H9 (cell line): ENCODE data around the gene GSAP. TPM values are rescaled to one million over a fixed set of nuclear protein-coding genes. Genes with fewer than 3 reads are reported as not detected.

Experiments
- DNase-seq: peaks from one replicate; pipeline ENCODE4 v3.0.0-alpha.2; 2017
- H2AFZ ChIP-seq: one replicate; pipeline ENCODE4 v1.6.1; 2013; ENCODE audit warnings: mild to moderate bottlenecking, low read length, control low read depth, moderate library complexity
- H2AK5ac ChIP-seq: 2 replicates; pipeline ENCODE4 v1.6.1; 2013; ENCODE audit warnings: low read length, control low read depth, mixed read lengths; ENCODE audit not compliant: insufficient read length
- H2BK120ac ChIP-seq: one replicate; pipeline ENCODE4 v1.6.1; 2013; ENCODE audit warnings: low read depth, mild to moderate bottlenecking, low read length, control low read depth, inconsistent platforms; ENCODE audit not compliant: poor library complexity, severe bottlenecking
- H2BK12ac ChIP-seq: 2 replicates; pipeline ENCODE4 v1.6.1; 2013; ENCODE audit warnings: low read length, control low read depth, mixed read lengths, low read depth; ENCODE audit not compliant: insufficient read length
- H2BK15ac ChIP-seq: 2 replicates; pipeline ENCODE4 v1.6.1; 2013; ENCODE audit warnings: low read depth, low read length, control low read depth
- H2BK20ac ChIP-seq: one replicate; pipeline ENCODE4 v1.6.1; 2013; ENCODE audit warnings: low read depth, mild to moderate bottlenecking, low read length, control low read depth, inconsistent platforms; ENCODE audit not compliant: poor library complexity, severe bottlenecking
- H2BK5ac ChIP-seq: 2 replicates; pipeline ENCODE4 v1.6.1; 2013; ENCODE audit warnings: low read length, control low read depth, mixed read lengths; ENCODE audit not compliant: insufficient read length
- H3K14ac ChIP-seq: 2 replicates; pipeline ENCODE4 v1.6.1; 2013; ENCODE audit warnings: low read length, control low read depth; ENCODE audit not compliant: insufficient read depth
- H3K18ac ChIP-seq: 2 replicates; pipeline ENCODE4 v1.6.1; 2013; ENCODE audit warnings: low read depth, mild to moderate bottlenecking, mixed read lengths, low read length, control low read depth; ENCODE audit not compliant: insufficient read length
- H3K23ac ChIP-seq: 2 replicates; pipeline ENCODE4 v1.6.1; 2013; ENCODE audit warnings: low read length, control low read depth, mixed read lengths, low read depth; ENCODE audit not compliant: insufficient read length
- H3K23me2 ChIP-seq: 2 replicates; pipeline ENCODE4 v1.6.1; 2013; ENCODE audit warnings: low read depth, mild to moderate bottlenecking, mixed read lengths, low read length, control low read depth; ENCODE audit not compliant: insufficient read length, poor library complexity, severe bottlenecking
- H3K27ac ChIP-seq: 2 replicates; pipeline ENCODE4 v1.5.1; 2013; ENCODE audit warnings: low read length, control low read depth, mixed read lengths, low read depth; ENCODE audit not compliant: insufficient read length
- H3K27me3 ChIP-seq: 2 replicates; pipeline ENCODE4 v1.6.1; 2013; ENCODE audit warnings: low read length, control low read depth, inconsistent platforms; ENCODE audit not compliant: insufficient read depth
- H3K4ac ChIP-seq: 2 replicates; pipeline ENCODE4 v1.6.1; 2013; ENCODE audit warnings: low read depth, mild to moderate bottlenecking, control low read depth, inconsistent platforms, low read length, moderate library complexity
- H3K4me1 ChIP-seq: 2 replicates; pipeline ENCODE4 v1.6.1; 2013; ENCODE audit warnings: low read length, control low read depth, inconsistent platforms; ENCODE audit not compliant: insufficient read depth
- H3K4me2 ChIP-seq: 2 replicates; pipeline ENCODE4 v1.6.1; 2013; ENCODE audit warnings: low read length, control low read depth, mixed read lengths; ENCODE audit not compliant: insufficient read length, insufficient read depth
- H3K56ac ChIP-seq: 2 replicates; pipeline ENCODE4 v1.6.1; 2013; ENCODE audit warnings: low read depth, mild to moderate bottlenecking, mixed read lengths, low read length, control low read depth; ENCODE audit not compliant: insufficient read length
- H3K79me1 ChIP-seq: 2 replicates; pipeline ENCODE4 v1.6.1; 2013; ENCODE audit warnings: low read depth, mild to moderate bottlenecking, moderate library complexity, low read length, control low read depth, inconsistent platforms; ENCODE audit not compliant: insufficient read depth, poor library complexity, severe bottlenecking
- H3K79me2 ChIP-seq: 2 replicates; pipeline ENCODE4 v1.6.1; 2013; ENCODE audit warnings: low read length, control low read depth, inconsistent platforms; ENCODE audit not compliant: insufficient read depth
- H3K9ac ChIP-seq: 2 replicates; pipeline ENCODE4 v1.6.1; 2013; ENCODE audit warnings: low read length, control low read depth, mixed read lengths; ENCODE audit not compliant: insufficient read length; ENCODE audit errors: extremely low read depth
- H3K9me3 ChIP-seq: one replicate; pipeline ENCODE4 v1.6.1; 2013; ENCODE audit warnings: low read depth, low read length, inconsistent platforms; ENCODE audit not compliant: control insufficient read depth
- H3T11ph ChIP-seq: one replicate; pipeline ENCODE4 v1.6.1; 2013; ENCODE audit warnings: mild to moderate bottlenecking, low read length, control low read depth, inconsistent platforms
- H4K20me1 ChIP-seq: one replicate; pipeline ENCODE4 v1.6.1; 2013; ENCODE audit not compliant: control insufficient read depth, insufficient read length, insufficient read depth
- H4K5ac ChIP-seq: 2 replicates; pipeline ENCODE4 v1.6.1; 2013; ENCODE audit warnings: low read depth, mild to moderate bottlenecking, mixed read lengths, low read length, control low read depth; ENCODE audit not compliant: insufficient read length
- H4K8ac ChIP-seq: replicated peaks from 2 replicates; pipeline ENCODE4 v1.6.1; 2013; ENCODE audit warnings: low read length, control low read depth, mixed read lengths, low read depth; ENCODE audit not compliant: insufficient read length
- H4K91ac ChIP-seq: 2 replicates; pipeline ENCODE4 v1.6.1; 2013; ENCODE audit warnings: low read depth, mild to moderate bottlenecking, moderate library complexity, mixed read lengths, low read length, control low read depth; ENCODE audit not compliant: insufficient read length
- H3K27ac Mint-ChIP-seq, 3 experiments: 2 replicates in 2 of 3; 3 replicates in 1 of 3; pipeline ENCODE4 v1.8.0; 2020 to 2021; ENCODE audit warnings: mixed read lengths in 3 of 3, mild to moderate bottlenecking in 1 of 3, moderate library complexity in 1 of 3
- H3K27me3 Mint-ChIP-seq: 2 replicates; pipeline ENCODE4 v1.8.0; 2021; ENCODE audit warnings: low read depth, mild to moderate bottlenecking, moderate library complexity, mixed read lengths
- H3K36me3 Mint-ChIP-seq, 3 experiments: 2 replicates in 2 of 3; 3 replicates in 1 of 3; pipeline ENCODE4 v1.8.0; 2020 to 2021; ENCODE audit warnings: low read depth in 3 of 3, mixed read lengths in 3 of 3; ENCODE audit not compliant: insufficient read depth in 1 of 3
- H3K4me1 Mint-ChIP-seq, 2 experiments: 2 replicates each; pipeline ENCODE4 v1.8.0; 2020; ENCODE audit warnings: mixed read lengths in 2 of 2
- H3K4me3 Mint-ChIP-seq, 2 experiments: 2 replicates in 1 of 2; 3 replicates in 1 of 2; pipeline ENCODE4 v1.8.0; 2020 to 2021; ENCODE audit warnings: mild to moderate bottlenecking in 2 of 2, mixed read lengths in 2 of 2, moderate library complexity in 1 of 2
- H3K9me3 Mint-ChIP-seq, 2 experiments: 2 replicates in 1 of 2; 3 replicates in 1 of 2; pipeline ENCODE4 v1.8.0; 2020; ENCODE audit warnings: mild to moderate bottlenecking in 2 of 2, mixed read lengths in 2 of 2, moderate library complexity in 1 of 2
- CTCF ChIP-seq: fragments of 200-600 bp; sonication (generic); conservative IDR thresholded peaks from 3 replicates; pipeline ENCODE4 v1.8.0; 2021; ENCODE audit warnings: antibody characterized with exemption, mild to moderate bottlenecking
- WGBS: extraction: QIAGEN DNeasy Blood & Tissue Kit; methylation state at CpG from one replicate; pipeline ENCODE4 v1.1.7; 2013; ENCODE audit warnings: missing lambda C conversion rate, low lambda C conversion rate, mixed read lengths; ENCODE audit not compliant: insufficient read length; ENCODE audit errors: extremely low coverage; 5-methylcytosine and 5-hydroxymethylcytosine counted together
- total RNA-seq: library from RNA; stranded (reverse); gene quantifications from 2 replicates; pipeline ENCODE4 v1.2.1, GENCODE V29; 2021

GSAP gene
- total RNA-seq, 1 experiment from 2014 or later = 1.9 TPM

- Histone ChIP-seq H4K20me1 (no peaks in the 10 kb centered on the region), H2BK5ac (no peak overlapping the region), H3K4me2 (no peak overlapping the region), H3K4ac (no peak overlapping the region), H3K56ac (no peak overlapping the region), H2AFZ (no peak overlapping the region), H2BK12ac (no peak overlapping the region), H4K8ac (no peak overlapping the region), H3K79me1 (no peaks in the 10 kb centered on the region), H2BK15ac (no peak overlapping the region), H3K27ac (no peak overlapping the region), H4K5ac (no peak overlapping the region), H3K18ac (no peak overlapping the region), H2BK120ac (no peak overlapping the region), H3K9ac (no peak overlapping the region), H2AK5ac (no peak overlapping the region), H3K4me1 (peaks cover 9% of the 10 kb centered on the region; the same call in 1 of the 2 replicates), H3K9me3 (no peaks in the 10 kb centered on the region), H2BK20ac (no peak overlapping the region), H3K27me3 (no peaks in the 10 kb centered on the region), H3K79me2 (no peaks in the 10 kb centered on the region), H3K23me2 (no peaks in the 10 kb centered on the region), H3T11ph (no peak overlapping the region), H3K14ac (no peak overlapping the region), H3K23ac (no peak overlapping the region), H4K91ac (no peak overlapping the region)
- no peaks in the 10 kb centered on the region for H3K36me3 Mint-ChIP-seq
- TF ChIP-seq CTCF = no peak
- H3K27me3 Mint-ChIP-seq = no peaks in the 10 kb centered on the region
- H3K4me3 Mint-ChIP-seq = no peak overlapping the region
- no CpG with 5 or more reads among the region's 4 CpGs for WGBS
- no peak for DNase-seq
- no peak overlapping the region for H3K27ac Mint-ChIP-seq
- peaks cover 16 to 18% of the 10 kb centered on the region in 2 experiments for H3K4me1 Mint-ChIP-seq
- H3K9me3 Mint-ChIP-seq = no peaks in the 10 kb centered on the region; a peak in 1 of 5 replicates
These were observed 63.3 kb downstream of the GSAP start for GRCh38 chr7:77352665-77353406.
